ENCODE data around the gene AFDN. TPM values are rescaled to one million over a fixed set of nuclear protein-coding genes. Genes with fewer than 3 reads are reported as not detected.

Gene AFDN
- polyA plus RNA-seq, 1 of the 3 experiments (the other 2 are of a cell fraction), result 25.1 TPM

DNA sequence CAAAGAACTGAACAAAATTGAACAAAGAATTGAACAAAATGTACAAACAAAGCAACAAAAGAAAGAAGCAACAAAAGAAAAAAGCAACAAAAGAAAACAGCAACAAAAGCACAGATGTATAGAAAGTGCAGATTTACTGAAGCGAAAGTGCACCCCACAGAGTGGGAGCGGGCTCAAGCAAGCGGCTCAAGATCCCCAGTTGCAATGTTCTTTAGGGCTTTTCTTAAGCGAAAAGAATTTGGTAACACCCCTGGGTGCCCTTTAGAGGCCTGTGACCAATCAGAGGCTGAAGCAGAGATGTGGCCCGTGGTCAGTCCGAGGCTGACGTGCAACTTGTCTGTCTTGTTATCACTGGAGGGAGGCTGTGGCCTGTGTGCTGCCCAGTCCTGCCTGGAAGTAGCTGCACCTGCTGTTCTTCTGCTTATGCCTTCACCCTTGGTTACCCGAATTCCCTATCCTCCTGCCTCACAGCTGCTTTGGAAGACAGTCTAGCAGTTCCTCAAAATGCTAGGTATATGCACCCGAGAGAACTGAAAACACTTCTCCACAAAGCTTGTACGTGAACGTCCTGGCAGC, 157.5 kb downstream of the AFDN start:
- Histone ChIP-seq H4K20me1 (ENCODE audit: insufficient read depth) (no peaks in the 10 kb centered on the region), H3K9me2 (no peaks in the 10 kb centered on the region), H3K4me1 (ENCODE audit: control insufficient read depth in 1 of 2, insufficient read depth in 2 of 2, low read depth in 1 of 2, low read length in 1 of 2) (peaks cover 0 to 4% of the 10 kb centered on the region in 2 experiments; a peak in 1 of 4 replicates), H3K36me3 (replicated peaks in 1 of 2; ENCODE audit: control insufficient read depth in 1 of 2, insufficient read depth in 2 of 2, low read length in 1 of 2) (no peaks in the 10 kb centered on the region), H3K9me3 (no peaks in the 10 kb centered on the region), H3K27me3 (ENCODE audit: insufficient read depth) (no peaks in the 10 kb centered on the region), H2AFZ (ENCODE audit: low read depth) (no peak overlapping the region), H3K9ac (no peak overlapping the region), H3K4me3 (ENCODE audit: low read depth in 2 of 2, low read length in 1 of 2) (no peak overlapping the region), H3K79me2 (ENCODE audit: insufficient read depth) (no peaks in the 10 kb centered on the region), H3F3A (replicated peaks; ENCODE audit: insufficient read depth) (no peaks in the 10 kb centered on the region), H3K4me2 (no peak overlapping the region), H3K27ac (ENCODE audit: low read depth in 2 of 2, low read length in 1 of 2) (no peak overlapping the region)
- TF ChIP-seq NFIC (IDR thresholded peaks at IDR 0.05; ENCODE audit: borderline replicate concordance) (no peak), FOSL2 (IDR thresholded peaks at IDR 0.05; ENCODE audit: borderline replicate concordance, low read depth) (no peak), RXRA (IDR thresholded peaks at IDR 0.05; ENCODE audit: borderline replicate concordance, low read depth) (no peak), EZH2phosphoT487 (IDR thresholded peaks at IDR 0.05; ENCODE audit: borderline replicate concordance, low read depth) (no peak), TCF12 (IDR thresholded peaks at IDR 0.05) (no peak), GATA2 (CRISPR knock-in tag; IDR thresholded peaks at IDR 0.05) (no peak), NRF1 (IDR thresholded peaks at IDR 0.05; ENCODE audit: low read depth, low read length) (no peak), FOXJ3 (CRISPR knock-in tag; IDR thresholded peaks at IDR 0.05) (no peak)
- TF ChIP-seq, protein P1, sequence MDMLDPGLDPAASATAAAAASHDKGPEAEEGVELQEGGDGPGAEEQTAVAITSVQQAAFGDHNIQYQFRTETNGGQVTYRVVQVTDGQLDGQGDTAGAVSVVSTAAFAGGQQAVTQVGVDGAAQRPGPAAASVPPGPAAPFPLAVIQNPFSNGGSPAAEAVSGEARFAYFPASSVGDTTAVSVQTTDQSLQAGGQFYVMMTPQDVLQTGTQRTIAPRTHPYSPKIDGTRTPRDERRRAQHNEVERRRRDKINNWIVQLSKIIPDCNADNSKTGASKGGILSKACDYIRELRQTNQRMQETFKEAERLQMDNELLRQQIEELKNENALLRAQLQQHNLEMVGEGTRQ (IDR thresholded peaks at IDR 0.05; ENCODE audit: borderline replicate concordance, low read depth, low read length), result no peak
- TF ChIP-seq, protein P2, sequence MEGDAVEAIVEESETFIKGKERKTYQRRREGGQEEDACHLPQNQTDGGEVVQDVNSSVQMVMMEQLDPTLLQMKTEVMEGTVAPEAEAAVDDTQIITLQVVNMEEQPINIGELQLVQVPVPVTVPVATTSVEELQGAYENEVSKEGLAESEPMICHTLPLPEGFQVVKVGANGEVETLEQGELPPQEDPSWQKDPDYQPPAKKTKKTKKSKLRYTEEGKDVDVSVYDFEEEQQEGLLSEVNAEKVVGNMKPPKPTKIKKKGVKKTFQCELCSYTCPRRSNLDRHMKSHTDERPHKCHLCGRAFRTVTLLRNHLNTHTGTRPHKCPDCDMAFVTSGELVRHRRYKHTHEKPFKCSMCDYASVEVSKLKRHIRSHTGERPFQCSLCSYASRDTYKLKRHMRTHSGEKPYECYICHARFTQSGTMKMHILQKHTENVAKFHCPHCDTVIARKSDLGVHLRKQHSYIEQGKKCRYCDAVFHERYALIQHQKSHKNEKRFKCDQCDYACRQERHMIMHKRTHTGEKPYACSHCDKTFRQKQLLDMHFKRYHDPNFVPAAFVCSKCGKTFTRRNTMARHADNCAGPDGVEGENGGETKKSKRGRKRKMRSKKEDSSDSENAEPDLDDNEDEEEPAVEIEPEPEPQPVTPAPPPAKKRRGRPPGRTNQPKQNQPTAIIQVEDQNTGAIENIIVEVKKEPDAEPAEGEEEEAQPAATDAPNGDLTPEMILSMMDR (IDR thresholded peaks at IDR 0.05), result no peak
- TF ChIP-seq, protein P3, sequence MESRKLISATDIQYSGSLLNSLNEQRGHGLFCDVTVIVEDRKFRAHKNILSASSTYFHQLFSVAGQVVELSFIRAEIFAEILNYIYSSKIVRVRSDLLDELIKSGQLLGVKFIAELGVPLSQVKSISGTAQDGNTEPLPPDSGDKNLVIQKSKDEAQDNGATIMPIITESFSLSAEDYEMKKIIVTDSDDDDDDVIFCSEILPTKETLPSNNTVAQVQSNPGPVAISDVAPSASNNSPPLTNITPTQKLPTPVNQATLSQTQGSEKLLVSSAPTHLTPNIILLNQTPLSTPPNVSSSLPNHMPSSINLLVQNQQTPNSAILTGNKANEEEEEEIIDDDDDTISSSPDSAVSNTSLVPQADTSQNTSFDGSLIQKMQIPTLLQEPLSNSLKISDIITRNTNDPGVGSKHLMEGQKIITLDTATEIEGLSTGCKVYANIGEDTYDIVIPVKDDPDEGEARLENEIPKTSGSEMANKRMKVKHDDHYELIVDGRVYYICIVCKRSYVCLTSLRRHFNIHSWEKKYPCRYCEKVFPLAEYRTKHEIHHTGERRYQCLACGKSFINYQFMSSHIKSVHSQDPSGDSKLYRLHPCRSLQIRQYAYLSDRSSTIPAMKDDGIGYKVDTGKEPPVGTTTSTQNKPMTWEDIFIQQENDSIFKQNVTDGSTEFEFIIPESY (IDR thresholded peaks at IDR 0.05; ENCODE audit: borderline replicate concordance, low read depth), result no peak
- TF ChIP-seq, protein P4, sequence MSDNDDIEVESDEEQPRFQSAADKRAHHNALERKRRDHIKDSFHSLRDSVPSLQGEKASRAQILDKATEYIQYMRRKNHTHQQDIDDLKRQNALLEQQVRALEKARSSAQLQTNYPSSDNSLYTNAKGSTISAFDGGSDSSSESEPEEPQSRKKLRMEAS (IDR thresholded peaks at IDR 0.05; ENCODE audit: low read depth), result no peak
- ChIA-PET POLR2A (no interaction called here), CTCF (no interaction called here)
- 64% methylated on average over 9 of the region's 11 CpGs for WGBS (ENCODE audit: low lambda C conversion rate)
- no peak for DNase-seq
